GM18520 (cell line): Measurements from ENCODE around the gene ITPRIPL2.

ENCODE experiments used
- ATAC-seq: cut with Tn5 transposase; IDR thresholded peaks from one replicate; pipeline ENCODE4 v1.9.1; 2021; ENCODE audit not compliant: unreplicated experiment

ITPRIPL2 gene

GRCh38 chr16:19093631-19094541 is 19.9 kb upstream of the ITPRIPL2 start:
- no peak for ATAC-seq

- ATAC-seq, result no peak
Observed at GRCh38 chr16:19094542-19095365, 19.0 kb upstream of the ITPRIPL2 start.

DNA sequence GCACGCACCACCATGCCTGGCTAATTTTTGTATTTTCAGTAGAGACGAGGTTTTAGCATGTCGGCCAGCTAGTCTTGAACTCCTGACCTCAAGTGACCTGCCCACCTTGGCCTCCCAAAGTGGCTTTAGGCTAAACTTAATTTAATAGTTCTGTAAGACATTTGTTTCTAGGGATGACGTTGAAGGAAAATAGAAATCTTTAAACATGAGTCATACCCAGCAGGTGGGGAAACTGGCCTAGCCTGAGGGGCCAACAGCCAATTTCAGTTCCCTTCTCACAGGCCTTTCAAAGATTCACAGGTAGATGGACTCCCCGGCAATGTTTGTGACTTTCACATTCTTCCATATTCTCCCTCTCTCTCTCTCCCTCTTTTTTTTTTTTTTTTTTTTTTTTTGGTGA is 18.1 kb upstream of the ITPRIPL2 start:
- no peak for ATAC-seq

- ATAC-seq, result no peak
Observed at GRCh38 chr16:19098173-19098572, 15.6 kb upstream of the ITPRIPL2 start.

DNA sequence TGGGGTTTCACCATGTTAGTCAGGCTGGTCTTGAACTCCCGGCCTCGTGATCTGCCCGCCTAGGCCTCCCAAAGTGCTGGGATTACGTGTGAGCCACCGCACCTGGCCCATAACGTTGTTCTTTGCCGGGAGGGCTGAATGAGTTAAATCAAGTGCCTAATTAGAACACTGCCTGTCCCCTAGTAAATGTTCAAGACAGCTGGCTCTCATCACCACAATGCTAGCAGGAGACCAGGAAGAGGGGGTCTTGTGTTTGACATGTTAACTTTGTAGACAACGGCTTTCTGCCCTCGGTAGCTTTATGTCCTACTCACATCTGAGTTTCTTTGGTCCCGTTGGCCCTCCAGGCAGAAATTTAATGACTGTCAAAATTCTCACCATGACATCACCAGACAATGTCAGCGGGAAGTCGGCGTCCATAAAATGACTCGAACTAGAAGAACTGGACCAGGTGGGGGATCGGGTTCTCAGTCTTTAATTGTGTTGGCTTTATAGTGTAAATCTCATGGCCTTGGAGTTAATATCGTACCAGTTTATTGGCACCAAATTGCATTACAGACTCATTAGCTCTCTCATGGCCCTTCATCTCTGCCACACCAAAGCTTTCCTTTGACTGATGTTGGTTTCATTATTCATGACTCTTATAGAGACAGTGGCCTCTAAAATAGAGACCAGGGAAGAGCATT is 11.4 kb upstream of the ITPRIPL2 start:
- no peak for ATAC-seq

DNA sequence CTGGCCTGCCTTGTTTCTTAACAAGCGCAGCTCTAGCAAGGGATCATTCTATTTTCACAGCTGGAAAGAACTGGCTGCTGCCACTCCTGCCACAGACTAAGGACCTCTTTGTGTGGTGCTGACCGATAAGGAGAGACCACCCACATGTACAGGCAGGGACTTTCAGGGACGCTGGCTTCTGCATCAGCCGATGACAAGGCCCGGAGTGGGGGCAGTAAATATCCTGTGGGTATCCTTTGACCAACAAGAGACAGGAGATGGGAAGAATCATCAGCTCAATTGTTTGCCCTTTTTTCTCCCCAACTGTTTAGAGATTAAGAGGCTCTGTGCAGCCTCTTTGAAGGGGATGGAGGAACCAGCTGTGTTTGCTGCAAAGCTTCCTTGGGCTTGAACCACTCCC is 9.2 kb upstream of the ITPRIPL2 start:
- no peak for ATAC-seq

DNA sequence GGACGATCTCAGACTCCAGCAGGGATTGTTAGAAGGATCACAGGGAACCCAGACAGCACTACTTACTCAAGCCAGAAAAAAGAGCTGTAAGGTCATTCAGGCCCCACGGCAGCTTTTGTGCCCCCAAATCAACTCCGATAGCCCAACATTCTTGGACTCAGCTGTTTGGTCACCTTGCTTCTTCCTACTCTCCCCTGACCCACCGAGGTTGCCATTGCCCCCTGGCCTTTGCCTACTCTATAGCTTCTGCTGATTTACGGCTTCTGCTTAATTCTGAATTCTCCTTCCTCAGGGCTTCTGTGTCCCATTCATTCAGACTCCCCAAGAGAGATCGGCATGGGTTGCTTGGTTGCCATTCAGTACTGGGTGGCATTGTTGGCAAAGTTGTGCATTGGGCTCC is 8.6 kb upstream of the ITPRIPL2 start:
- no peak for ATAC-seq

- no peak for ATAC-seq
Observed at GRCh38 chr16:19105891-19106624, 7.7 kb upstream of the ITPRIPL2 start.

DNA sequence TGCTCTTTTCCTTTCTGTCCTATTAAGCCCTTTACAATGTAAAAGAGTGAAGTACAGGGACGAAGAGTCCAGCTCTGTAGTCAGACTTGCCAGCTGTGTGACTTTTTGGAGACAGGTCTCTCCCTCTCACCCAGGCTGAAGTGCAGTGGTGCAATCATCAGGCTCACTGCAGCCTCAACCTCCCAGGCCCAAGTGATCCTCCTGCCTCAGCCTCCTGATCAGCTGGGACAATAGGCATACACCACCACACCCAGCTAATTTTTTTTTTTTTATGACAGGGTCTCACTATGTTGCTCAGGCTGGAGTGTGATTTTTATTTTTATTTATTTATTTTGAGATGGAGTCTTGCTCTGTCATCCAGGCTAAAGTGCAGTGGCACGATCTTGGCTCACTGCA is 7.1 kb upstream of the ITPRIPL2 start:
- ATAC-seq, result no peak

DNA sequence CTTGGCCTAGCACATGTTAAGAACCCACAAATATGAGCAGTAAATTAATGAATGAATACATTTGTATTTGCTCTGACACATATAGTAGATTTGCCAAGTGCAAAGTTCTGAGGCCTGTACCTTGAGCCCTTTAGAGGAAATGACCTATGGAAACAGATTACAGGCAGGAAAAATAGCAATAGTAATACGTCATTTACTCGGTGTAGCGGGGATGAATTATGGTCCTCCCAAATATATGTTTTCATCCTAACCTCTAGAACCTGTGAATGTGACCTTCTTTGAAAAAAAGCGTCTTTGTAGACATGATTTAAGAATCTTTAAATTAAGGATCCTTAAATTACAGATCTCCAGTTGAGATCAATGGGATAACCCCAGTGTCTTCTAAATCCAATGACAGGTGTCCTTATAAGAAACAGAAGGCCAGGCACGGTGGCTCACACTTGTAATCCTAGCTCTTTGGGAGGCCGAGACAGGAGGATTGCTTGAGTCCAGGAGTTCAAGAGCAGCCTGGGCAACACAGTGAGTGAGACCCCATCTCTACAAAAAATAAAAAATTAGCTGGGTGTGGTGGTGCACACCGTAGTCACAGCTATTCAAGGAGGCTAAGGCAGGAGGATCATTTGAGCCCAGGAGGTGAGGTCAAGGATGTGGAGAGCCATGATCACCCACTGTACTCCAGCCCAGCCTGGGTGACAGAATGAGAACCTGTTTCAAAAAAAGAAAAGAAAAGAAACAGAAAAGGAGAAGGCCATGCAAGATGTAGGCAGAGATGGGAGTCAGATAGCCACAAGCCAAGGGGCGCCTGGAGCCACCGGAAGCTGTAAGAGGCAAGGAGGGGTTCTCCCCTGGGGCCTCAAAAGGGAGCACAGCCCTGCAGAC is 5.1 kb upstream of the ITPRIPL2 start:
- no peak for ATAC-seq

DNA sequence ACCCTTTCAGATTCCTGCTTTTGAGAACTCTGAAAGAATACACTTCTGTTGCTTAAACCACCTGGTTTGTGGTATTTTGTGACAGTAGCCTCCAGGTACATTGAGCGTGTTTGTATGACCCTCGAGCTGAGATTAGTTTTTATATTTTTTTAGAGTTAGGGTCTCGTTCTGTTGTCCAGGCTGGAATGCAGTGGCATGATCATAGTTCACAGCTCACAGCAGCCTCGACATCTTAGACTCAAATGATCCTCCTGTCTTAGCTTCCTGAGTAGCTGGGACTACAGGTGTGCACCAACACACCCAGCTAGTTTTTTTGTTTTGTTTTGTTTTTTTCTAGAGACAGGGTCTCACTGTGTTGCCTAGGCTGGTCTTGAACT is 4.5 kb upstream of the ITPRIPL2 start:
- no peak for ATAC-seq

GRCh38 chr16:19110537-19111360 is 3.0 kb upstream of the ITPRIPL2 start:
- ATAC-seq, result no peak

DNA sequence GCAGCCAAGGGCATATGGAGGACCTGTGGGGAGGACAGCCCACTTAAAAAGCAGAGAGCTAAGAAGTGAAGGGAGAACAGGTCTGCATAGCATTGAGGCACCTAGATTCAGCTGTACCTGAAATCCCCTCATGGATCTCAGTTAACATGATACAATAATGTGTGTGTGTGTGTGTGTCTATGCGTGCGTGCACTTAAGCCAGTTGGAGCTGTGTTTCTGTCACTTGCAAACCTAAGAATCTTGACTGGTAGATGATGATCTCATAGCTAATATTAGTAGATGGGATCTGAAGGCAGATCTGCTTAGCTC is 1.7 kb upstream of the ITPRIPL2 start:
- no peak for ATAC-seq

DNA sequence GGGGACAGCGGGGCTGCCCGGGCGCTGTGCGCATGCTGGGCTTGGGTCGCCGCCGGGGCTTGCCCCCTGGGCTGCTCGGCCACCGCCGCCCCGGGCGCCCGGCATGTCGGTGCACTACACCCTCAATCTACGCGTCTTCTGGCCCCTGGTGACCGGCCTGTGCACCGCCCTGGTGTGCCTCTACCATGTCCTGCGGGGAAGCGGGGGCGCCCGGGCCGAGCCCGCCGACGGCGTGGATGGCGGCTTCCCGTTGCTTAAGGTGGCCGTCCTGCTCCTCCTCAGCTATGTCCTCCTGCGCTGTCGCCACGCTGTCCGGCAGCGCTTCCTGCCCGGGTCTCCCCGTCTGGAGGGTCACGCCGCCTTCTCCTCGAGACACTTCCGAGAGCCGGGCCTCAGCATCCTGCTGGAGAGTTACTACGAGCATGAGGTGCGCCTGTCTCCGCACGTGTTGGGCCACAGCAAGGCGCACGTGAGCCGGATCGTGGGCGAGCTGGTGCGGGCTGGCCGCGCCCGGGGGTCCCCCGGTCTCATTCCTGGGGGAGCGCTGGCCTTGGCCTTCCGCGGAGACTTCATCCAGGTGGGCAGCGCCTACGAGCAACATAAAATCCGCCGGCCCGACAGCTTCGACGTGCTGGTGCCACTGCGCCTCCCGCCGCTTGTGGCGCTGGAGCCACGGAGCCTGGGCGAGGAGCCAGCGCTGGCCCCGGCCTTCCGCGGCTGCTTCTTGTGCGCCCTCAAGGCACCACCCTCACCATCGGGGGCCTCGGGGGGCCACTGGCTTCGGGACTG is 789 bp downstream of the ITPRIPL2 start:
- no peak for ATAC-seq

DNA sequence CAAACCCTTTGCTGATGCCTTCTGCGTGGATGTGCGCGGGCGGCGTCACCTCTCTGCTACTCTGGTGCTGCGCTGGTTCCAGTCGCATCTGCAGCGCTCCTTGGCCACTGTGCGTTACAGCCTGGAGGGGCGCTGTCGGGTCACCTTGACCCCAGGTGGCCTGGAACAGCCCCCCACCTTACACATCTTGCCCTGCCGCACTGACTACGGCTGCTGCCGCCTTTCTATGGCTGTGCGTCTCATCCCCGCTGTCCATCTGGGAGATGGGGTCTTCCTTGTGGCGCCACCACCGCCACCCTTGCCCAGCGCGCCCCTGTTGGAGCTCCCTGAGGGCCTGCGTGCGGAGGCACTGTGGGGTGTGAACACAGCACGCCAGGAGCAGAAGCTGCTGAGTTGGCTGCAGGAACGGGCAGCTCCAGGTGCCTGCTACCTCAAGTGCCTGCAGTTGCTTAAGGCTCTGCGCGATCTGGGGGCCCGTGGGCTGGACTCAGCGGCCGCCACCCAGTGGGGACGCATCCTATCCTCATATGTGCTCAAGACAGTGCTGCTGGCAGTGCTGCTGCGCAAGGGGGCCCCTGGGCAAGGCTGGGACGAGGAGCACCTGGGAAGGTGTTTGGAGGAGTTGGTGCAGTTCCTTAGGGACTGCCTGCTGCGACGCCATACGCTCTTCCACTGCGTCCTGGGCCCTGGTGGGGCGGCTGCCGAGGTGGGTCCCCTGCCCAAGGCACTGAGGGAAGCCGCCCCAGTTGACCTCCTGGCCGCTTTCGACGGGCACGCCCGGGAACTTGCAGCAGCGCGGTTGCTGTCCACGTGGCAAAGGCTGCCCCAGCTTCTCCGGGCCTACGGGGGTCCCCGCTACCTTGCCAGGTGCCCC is 1.6 kb downstream of the ITPRIPL2 start:
- no peak for ATAC-seq

GRCh38 chr16:19116711-19117449 is 3.1 kb downstream of the ITPRIPL2 start:
- no peak for ATAC-seq

- no peak for ATAC-seq
Observed at GRCh38 chr16:19118938-19119431, 5.2 kb downstream of the ITPRIPL2 start.
